ENCODE data around the gene CHD9NB. TPM values are rescaled to one million over a fixed set of nuclear protein-coding genes. Genes with fewer than 3 reads are reported as not detected.

The CHD9NB gene
- total and polyA plus RNA-seq, 9 of the 15 experiments (the other 6 are each of a cell fraction or from before 2014, with no cell fraction given) = 0.06 to 0.10 (median 0.07) TPM; not detected in 6

GRCh38 chr16:53054670-53055485, 2.2 kb upstream of the CHD9NB start, which contains the start of gene CHD9 (continued):
- peak; percentile 53; the same call in 1 of the 2 replicates for TF ChIP-seq KAT7 (CRISPR knock-in tag; IDR thresholded peaks at IDR 0.05; ENCODE audit: borderline replicate concordance)
- TF ChIP-seq, protein P1, sequence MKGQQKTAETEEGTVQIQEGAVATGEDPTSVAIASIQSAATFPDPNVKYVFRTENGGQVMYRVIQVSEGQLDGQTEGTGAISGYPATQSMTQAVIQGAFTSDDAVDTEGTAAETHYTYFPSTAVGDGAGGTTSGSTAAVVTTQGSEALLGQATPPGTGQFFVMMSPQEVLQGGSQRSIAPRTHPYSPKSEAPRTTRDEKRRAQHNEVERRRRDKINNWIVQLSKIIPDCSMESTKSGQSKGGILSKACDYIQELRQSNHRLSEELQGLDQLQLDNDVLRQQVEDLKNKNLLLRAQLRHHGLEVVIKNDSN (CRISPR knock-in tag; IDR thresholded peaks at IDR 0.05) = peak; percentile 84
- 0 out of 2 replicates have a peak, but pooled peaks have one; percentile 20 for TF ChIP-seq ZNF24 (IDR thresholded peaks at IDR 0.05)
- 0 out of 2 replicates have a peak, but pooled peaks have one; percentile 11 for TF ChIP-seq ERF (CRISPR knock-in tag; IDR thresholded peaks at IDR 0.05)
- TF ChIP-seq DACH1 (IDR thresholded peaks at IDR 0.05; ENCODE audit: partially characterized antibody) = no peak
- peak; percentile 75 for TF ChIP-seq XRCC5 (IDR thresholded peaks at IDR 0.05; ENCODE audit: low read depth, low read length)
- TF ChIP-seq HDAC6 (IDR thresholded peaks at IDR 0.05; ENCODE audit: low read depth, low read length) = no peak
- no peak for TF ChIP-seq ZNF583 (CRISPR knock-in tag; IDR thresholded peaks at IDR 0.05)
- TF ChIP-seq ZNF3 (CRISPR knock-in tag; IDR thresholded peaks at IDR 0.05) = no peak
- TF ChIP-seq NR4A1 (CRISPR knock-in tag; IDR thresholded peaks at IDR 0.05) = peak; percentile 3; the same call in 1 of the 2 replicates
- TF ChIP-seq NR4A1 (tag; IDR thresholded peaks at IDR 0.05) = no peak
- no peak for TF ChIP-seq SNRNP70 (optimal IDR thresholded peaks at IDR 0.05; ENCODE audit: low read depth, low read length)
- TF ChIP-seq ZNF263 (CRISPR knock-in tag; IDR thresholded peaks at IDR 0.05; ENCODE audit: borderline replicate concordance) = peak; percentile 72; the same call in 1 of the 2 replicates
- TF ChIP-seq GTF2F1 (IDR thresholded peaks at IDR 0.05; ENCODE audit: low read depth, low read length) = no peak
- TF ChIP-seq ZNF518B (CRISPR knock-in tag; IDR thresholded peaks at IDR 0.05) = no peak
- TF ChIP-seq, protein P2, sequence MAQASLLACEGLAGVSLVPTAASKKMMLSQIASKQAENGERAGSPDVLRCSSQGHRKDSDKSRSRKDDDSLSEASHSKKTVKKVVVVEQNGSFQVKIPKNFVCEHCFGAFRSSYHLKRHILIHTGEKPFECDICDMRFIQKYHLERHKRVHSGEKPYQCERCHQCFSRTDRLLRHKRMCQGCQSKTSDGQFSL (CRISPR knock-in tag; IDR thresholded peaks at IDR 0.05) = peak; percentile 66; the same call in 1 of the 2 replicates
- TF ChIP-seq, protein P2 (tag; IDR thresholded peaks at IDR 0.05) = peak in 1 of 2 experiments; percentile 84; a peak in 2 of 4 replicates
- no peak for TF ChIP-seq TOE1 (IDR thresholded peaks at IDR 0.05; ENCODE audit: borderline replicate concordance)
- TF ChIP-seq TOE1 (CRISPR knock-in tag; IDR thresholded peaks at IDR 0.05; ENCODE audit: borderline replicate concordance, low read depth) = no peak
- 0 out of 2 replicates have a peak, but pooled peaks have one; percentile 60 for TF ChIP-seq ZNF282 (CRISPR knock-in tag; IDR thresholded peaks at IDR 0.05)
- TF ChIP-seq, protein P3, sequence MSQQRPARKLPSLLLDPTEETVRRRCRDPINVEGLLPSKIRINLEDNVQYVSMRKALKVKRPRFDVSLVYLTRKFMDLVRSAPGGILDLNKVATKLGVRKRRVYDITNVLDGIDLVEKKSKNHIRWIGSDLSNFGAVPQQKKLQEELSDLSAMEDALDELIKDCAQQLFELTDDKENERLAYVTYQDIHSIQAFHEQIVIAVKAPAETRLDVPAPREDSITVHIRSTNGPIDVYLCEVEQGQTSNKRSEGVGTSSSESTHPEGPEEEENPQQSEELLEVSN (IDR thresholded peaks at IDR 0.05; ENCODE audit: borderline replicate concordance in 1 of 2, extremely low read depth in 1 of 2, insufficient read depth in 1 of 2, insufficient read length in 1 of 2, low read depth in 1 of 2, low read length in 1 of 2, poor library complexity in 1 of 2, severe bottlenecking in 1 of 2) = peak; percentile 95 to 98
- TF ChIP-seq FOXP1 (CRISPR knock-in tag; IDR thresholded peaks at IDR 0.05) = no peak

Measured in K562 (cell line).